GM23338 (cell line): ENCODE data around the gene MARCHF3. TPM values are rescaled to one million over a fixed set of nuclear protein-coding genes. Genes with fewer than 3 reads are reported as not detected.

Experiments
- ATAC-seq: fragments of 200-7000 bp; cut with Tn5 transposase; 3 replicates; pipeline ENCODE4 v1.9.1; 2020
- DNase-seq: peaks from one replicate; pipeline ENCODE4 v3.0.0-alpha.2; 2015; ENCODE audit warnings: low spot score
- H2AFZ ChIP-seq: fragments of 200-600 bp; sonication (generic); 2 replicates; pipeline ENCODE4 v1.8.0; 2016; ENCODE audit warnings: antibody characterized with exemption, mild to moderate bottlenecking, moderate library complexity
- H3F3A ChIP-seq: fragments of 200-600 bp; sonication (generic); replicated peaks from 2 replicates; pipeline ENCODE4 v1.8.0; 2017; ENCODE audit warnings: antibody characterized with exemption, mixed run types, low read depth
- H3K27ac ChIP-seq: fragments of 200-600 bp; sonication (generic); 2 replicates; pipeline ENCODE4 v1.6.1; 2016; ENCODE audit warnings: low read depth
- H3K27me3 ChIP-seq: fragments of 200-600 bp; sonication (generic); 2 replicates; pipeline ENCODE4 v1.8.0; 2016; ENCODE audit warnings: mild to moderate bottlenecking, mixed run types, moderate library complexity; ENCODE audit not compliant: insufficient read depth
- H3K36me3 ChIP-seq: fragments of 200-600 bp; sonication (generic); 2 replicates; pipeline ENCODE4 v1.8.0; 2016; ENCODE audit warnings: mild to moderate bottlenecking; ENCODE audit not compliant: insufficient read depth
- H3K4me1 ChIP-seq: fragments of 200-600 bp; sonication (generic); 2 replicates; pipeline ENCODE4 v1.8.0; 2016; ENCODE audit warnings: mild to moderate bottlenecking, moderate library complexity; ENCODE audit not compliant: insufficient read depth
- H3K4me2 ChIP-seq: fragments of 200-600 bp; sonication (generic); 2 replicates; pipeline ENCODE4 v1.7.1; 2017; ENCODE audit warnings: mixed run types
- H3K4me3 ChIP-seq: fragments of 200-600 bp; sonication (generic); 2 replicates; pipeline ENCODE4 v1.6.1; 2016; ENCODE audit warnings: mixed run types
- H3K79me2 ChIP-seq: fragments of 200-600 bp; sonication (generic); replicated peaks from 2 replicates; pipeline ENCODE4 v1.8.0; 2017; ENCODE audit warnings: mild to moderate bottlenecking; ENCODE audit not compliant: insufficient read depth
- H3K9me2 ChIP-seq: fragments of 200-600 bp; sonication (generic); 2 replicates; pipeline ENCODE4 v1.8.0; 2017; ENCODE audit not compliant: insufficient read depth
- H4K20me1 ChIP-seq: fragments of 200-600 bp; sonication (generic); replicated peaks from 2 replicates; pipeline ENCODE4 v1.8.0; 2017; ENCODE audit warnings: mild to moderate bottlenecking; ENCODE audit not compliant: insufficient read depth
- H3K27ac Mint-ChIP-seq: 2 replicates; pipeline ENCODE4 v1.8.0; 2020; ENCODE audit warnings: inconsistent platforms, mild to moderate bottlenecking, moderate library complexity, mixed read lengths
- H3K27me3 Mint-ChIP-seq: 3 replicates; pipeline ENCODE4 v1.8.0; 2022; ENCODE audit warnings: low read depth, mild to moderate bottlenecking, moderate library complexity, mixed read lengths, inconsistent platforms; ENCODE audit not compliant: insufficient read depth, poor library complexity
- H3K36me3 Mint-ChIP-seq: 3 replicates; pipeline ENCODE4 v1.8.0; 2021; ENCODE audit warnings: low read depth, mild to moderate bottlenecking, inconsistent platforms, moderate library complexity, mixed read lengths
- H3K4me1 Mint-ChIP-seq: 3 replicates; pipeline ENCODE4 v1.8.0; 2020; ENCODE audit warnings: mild to moderate bottlenecking, inconsistent platforms, mixed read lengths
- H3K4me3 Mint-ChIP-seq: 3 replicates; pipeline ENCODE4 v1.8.0; 2021; ENCODE audit warnings: moderate library complexity, mild to moderate bottlenecking, inconsistent platforms, mixed read lengths
- H3K9me3 Mint-ChIP-seq: 3 replicates; pipeline ENCODE4 v1.8.0; 2020; ENCODE audit warnings: moderate library complexity, mild to moderate bottlenecking, inconsistent platforms, mixed read lengths
- CREB1 ChIP-seq: fragments of 250-450 bp; sonication (Bioruptor Pico); IDR thresholded peaks from 2 replicates; pipeline ENCODE4 v1.5.0; 2020; ENCODE audit warnings: low read depth, mild to moderate bottlenecking, moderate library complexity
- ETS1 ChIP-seq: IDR thresholded peaks from 2 replicates; pipeline ENCODE4 v1.6.1; 2016; ENCODE audit warnings: antibody characterized with exemption
- EZH2phosphoT487 ChIP-seq: fragments of 200-600 bp; sonication (generic); IDR thresholded peaks from one replicate; pipeline ENCODE4 v1.8.1; 2018; ENCODE audit warnings: antibody characterized with exemption; ENCODE audit not compliant: unreplicated experiment
- JUNB ChIP-seq: IDR thresholded peaks from one replicate; pipeline ENCODE4 v1.6.1; 2016; ENCODE audit warnings: antibody characterized with exemption; ENCODE audit not compliant: unreplicated experiment
- NANOG ChIP-seq: IDR thresholded peaks from 2 replicates; pipeline ENCODE4 v1.6.1; 2016; ENCODE audit warnings: antibody characterized with exemption, borderline replicate concordance
- POLR2AphosphoS5 ChIP-seq: IDR thresholded peaks from 2 replicates; pipeline ENCODE4 v1.6.1; 2016; ENCODE audit warnings: antibody characterized with exemption, low read depth
- STAT1 ChIP-seq: IDR thresholded peaks from one replicate; pipeline ENCODE4 v1.6.1; 2016; ENCODE audit warnings: antibody characterized with exemption; ENCODE audit not compliant: unreplicated experiment
- ZNF114 ChIP-seq: fragments of 250-450 bp; sonication (Bioruptor Pico); IDR thresholded peaks from 2 replicates; pipeline ENCODE4 v1.5.0; 2020; ENCODE audit warnings: mild to moderate bottlenecking, moderate library complexity
- ZNF331 ChIP-seq: fragments of 250-450 bp; sonication (Bioruptor Pico); IDR thresholded peaks from 2 replicates; pipeline ENCODE4 v1.5.0; 2020; ENCODE audit warnings: low read depth, mild to moderate bottlenecking, moderate library complexity
- polyA plus RNA-seq: library from polyadenylated mRNA; unstranded; fragments of >200 nt; fragmentation: Nextera tagmentation; extraction: Ambion mirVana; gene quantifications from 2 replicates; pipeline ENCODE4 v1.2.1, GENCODE V29; 2016
- total RNA-seq: library from RNA; depleted of rRNA; stranded (reverse); fragments of >200 nt; shearing (Covaris generic); gene quantifications from 2 replicates; pipeline ENCODE4 v1.2.3, GENCODE V29; 2014
- TF ChIP-seq, protein P1 (sequence below): fragments of 250-450 bp; sonication (Bioruptor Pico); IDR thresholded peaks from 2 replicates; pipeline ENCODE4 v1.5.0; 2020; ENCODE audit warnings: mild to moderate bottlenecking, moderate library complexity
- TF ChIP-seq, protein P2 (sequence below): IDR thresholded peaks from one replicate; pipeline ENCODE4 v1.6.1; 2018; ENCODE audit warnings: antibody characterized with exemption; ENCODE audit not compliant: unreplicated experiment
- TF ChIP-seq, protein P3 (sequence below), 2 experiments: fragments of 200-600 bp in 1 of 2; sonication (generic) in 1 of 2; conservative IDR thresholded peaks; 2 replicates each; pipeline versions ENCODE4 v1.5.1 to v1.6.1; 2016 to 2017; ENCODE audit warnings: antibody characterized with exemption in 2 of 2, low read depth in 2 of 2, mild to moderate bottlenecking in 2 of 2, moderate library complexity in 1 of 2

The MARCHF3 gene
- total and polyA plus RNA-seq, 2 experiments from 2014 or later, result 7.0 to 12.7 TPM

GRCh38 chr5:127013407-127013806, 17.0 kb downstream of the MARCHF3 start:
- H2AFZ ChIP-seq, result no peak overlapping the region
- no peak for TF ChIP-seq NANOG
- no peak for TF ChIP-seq CREB1
- TF ChIP-seq, protein P1, sequence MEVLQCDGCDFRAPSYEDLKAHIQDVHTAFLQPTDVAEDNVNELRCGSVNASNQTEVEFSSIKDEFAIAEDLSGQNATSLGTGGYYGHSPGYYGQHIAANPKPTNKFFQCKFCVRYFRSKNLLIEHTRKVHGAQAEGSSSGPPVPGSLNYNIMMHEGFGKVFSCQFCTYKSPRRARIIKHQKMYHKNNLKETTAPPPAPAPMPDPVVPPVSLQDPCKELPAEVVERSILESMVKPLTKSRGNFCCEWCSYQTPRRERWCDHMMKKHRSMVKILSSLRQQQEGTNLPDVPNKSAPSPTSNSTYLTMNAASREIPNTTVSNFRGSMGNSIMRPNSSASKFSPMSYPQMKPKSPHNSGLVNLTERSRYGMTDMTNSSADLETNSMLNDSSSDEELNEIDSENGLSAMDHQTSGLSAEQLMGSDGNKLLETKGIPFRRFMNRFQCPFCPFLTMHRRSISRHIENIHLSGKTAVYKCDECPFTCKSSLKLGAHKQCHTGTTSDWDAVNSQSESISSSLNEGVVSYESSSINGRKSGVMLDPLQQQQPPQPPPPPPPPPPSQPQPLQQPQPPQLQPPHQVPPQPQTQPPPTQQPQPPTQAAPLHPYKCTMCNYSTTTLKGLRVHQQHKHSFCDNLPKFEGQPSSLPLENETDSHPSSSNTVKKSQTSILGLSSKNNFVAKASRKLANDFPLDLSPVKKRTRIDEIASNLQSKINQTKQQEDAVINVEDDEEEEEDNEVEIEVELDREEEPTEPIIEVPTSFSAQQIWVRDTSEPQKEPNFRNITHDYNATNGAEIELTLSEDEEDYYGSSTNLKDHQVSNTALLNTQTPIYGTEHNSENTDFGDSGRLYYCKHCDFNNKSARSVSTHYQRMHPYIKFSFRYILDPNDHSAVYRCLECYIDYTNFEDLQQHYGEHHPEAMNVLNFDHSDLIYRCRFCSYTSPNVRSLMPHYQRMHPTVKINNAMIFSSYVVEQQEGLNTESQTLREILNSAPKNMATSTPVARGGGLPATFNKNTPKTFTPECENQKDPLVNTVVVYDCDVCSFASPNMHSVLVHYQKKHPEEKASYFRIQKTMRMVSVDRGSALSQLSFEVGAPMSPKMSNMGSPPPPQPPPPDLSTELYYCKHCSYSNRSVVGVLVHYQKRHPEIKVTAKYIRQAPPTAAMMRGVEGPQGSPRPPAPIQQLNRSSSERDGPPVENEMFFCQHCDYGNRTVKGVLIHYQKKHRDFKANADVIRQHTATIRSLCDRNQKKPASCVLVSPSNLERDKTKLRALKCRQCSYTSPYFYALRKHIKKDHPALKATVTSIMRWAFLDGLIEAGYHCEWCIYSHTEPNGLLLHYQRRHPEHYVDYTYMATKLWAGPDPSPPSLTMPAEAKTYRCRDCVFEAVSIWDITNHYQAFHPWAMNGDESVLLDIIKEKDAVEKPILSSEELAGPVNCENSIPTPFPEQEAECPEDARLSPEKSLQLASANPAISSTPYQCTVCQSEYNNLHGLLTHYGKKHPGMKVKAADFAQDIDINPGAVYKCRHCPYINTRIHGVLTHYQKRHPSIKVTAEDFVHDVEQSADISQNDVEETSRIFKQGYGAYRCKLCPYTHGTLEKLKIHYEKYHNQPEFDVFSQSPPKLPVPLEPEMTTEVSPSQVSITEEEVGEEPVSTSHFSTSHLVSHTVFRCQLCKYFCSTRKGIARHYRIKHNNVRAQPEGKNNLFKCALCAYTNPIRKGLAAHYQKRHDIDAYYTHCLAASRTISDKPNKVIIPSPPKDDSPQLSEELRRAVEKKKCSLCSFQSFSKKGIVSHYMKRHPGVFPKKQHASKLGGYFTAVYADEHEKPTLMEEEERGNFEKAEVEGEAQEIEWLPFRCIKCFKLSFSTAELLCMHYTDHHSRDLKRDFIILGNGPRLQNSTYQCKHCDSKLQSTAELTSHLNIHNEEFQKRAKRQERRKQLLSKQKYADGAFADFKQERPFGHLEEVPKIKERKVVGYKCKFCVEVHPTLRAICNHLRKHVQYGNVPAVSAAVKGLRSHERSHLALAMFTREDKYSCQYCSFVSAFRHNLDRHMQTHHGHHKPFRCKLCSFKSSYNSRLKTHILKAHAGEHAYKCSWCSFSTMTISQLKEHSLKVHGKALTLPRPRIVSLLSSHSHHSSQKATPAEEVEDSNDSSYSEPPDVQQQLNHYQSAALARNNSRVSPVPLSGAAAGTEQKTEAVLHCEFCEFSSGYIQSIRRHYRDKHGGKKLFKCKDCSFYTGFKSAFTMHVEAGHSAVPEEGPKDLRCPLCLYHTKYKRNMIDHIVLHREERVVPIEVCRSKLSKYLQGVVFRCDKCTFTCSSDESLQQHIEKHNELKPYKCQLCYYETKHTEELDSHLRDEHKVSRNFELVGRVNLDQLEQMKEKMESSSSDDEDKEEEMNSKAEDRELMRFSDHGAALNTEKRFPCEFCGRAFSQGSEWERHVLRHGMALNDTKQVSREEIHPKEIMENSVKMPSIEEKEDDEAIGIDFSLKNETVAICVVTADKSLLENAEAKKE (CRISPR knock-in tag), result no peak
- no peak for TF ChIP-seq ZNF114 (CRISPR knock-in tag)
- TF ChIP-seq ZNF331 (CRISPR knock-in tag), result no peak
- TF ChIP-seq POLR2AphosphoS5, result no peak
- no peak for TF ChIP-seq ETS1
- TF ChIP-seq, protein P2, sequence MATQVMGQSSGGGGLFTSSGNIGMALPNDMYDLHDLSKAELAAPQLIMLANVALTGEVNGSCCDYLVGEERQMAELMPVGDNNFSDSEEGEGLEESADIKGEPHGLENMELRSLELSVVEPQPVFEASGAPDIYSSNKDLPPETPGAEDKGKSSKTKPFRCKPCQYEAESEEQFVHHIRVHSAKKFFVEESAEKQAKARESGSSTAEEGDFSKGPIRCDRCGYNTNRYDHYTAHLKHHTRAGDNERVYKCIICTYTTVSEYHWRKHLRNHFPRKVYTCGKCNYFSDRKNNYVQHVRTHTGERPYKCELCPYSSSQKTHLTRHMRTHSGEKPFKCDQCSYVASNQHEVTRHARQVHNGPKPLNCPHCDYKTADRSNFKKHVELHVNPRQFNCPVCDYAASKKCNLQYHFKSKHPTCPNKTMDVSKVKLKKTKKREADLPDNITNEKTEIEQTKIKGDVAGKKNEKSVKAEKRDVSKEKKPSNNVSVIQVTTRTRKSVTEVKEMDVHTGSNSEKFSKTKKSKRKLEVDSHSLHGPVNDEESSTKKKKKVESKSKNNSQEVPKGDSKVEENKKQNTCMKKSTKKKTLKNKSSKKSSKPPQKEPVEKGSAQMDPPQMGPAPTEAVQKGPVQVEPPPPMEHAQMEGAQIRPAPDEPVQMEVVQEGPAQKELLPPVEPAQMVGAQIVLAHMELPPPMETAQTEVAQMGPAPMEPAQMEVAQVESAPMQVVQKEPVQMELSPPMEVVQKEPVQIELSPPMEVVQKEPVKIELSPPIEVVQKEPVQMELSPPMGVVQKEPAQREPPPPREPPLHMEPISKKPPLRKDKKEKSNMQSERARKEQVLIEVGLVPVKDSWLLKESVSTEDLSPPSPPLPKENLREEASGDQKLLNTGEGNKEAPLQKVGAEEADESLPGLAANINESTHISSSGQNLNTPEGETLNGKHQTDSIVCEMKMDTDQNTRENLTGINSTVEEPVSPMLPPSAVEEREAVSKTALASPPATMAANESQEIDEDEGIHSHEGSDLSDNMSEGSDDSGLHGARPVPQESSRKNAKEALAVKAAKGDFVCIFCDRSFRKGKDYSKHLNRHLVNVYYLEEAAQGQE, result no peak
- TF ChIP-seq JUNB, result no peak
- TF ChIP-seq, protein P3, sequence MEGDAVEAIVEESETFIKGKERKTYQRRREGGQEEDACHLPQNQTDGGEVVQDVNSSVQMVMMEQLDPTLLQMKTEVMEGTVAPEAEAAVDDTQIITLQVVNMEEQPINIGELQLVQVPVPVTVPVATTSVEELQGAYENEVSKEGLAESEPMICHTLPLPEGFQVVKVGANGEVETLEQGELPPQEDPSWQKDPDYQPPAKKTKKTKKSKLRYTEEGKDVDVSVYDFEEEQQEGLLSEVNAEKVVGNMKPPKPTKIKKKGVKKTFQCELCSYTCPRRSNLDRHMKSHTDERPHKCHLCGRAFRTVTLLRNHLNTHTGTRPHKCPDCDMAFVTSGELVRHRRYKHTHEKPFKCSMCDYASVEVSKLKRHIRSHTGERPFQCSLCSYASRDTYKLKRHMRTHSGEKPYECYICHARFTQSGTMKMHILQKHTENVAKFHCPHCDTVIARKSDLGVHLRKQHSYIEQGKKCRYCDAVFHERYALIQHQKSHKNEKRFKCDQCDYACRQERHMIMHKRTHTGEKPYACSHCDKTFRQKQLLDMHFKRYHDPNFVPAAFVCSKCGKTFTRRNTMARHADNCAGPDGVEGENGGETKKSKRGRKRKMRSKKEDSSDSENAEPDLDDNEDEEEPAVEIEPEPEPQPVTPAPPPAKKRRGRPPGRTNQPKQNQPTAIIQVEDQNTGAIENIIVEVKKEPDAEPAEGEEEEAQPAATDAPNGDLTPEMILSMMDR (conservative IDR thresholded peaks at IDR 0.05; ENCODE audit: low read depth in 2 of 2), result no peak
- TF ChIP-seq STAT1, result no peak
- no peak for TF ChIP-seq EZH2phosphoT487
- H3K27me3 Mint-ChIP-seq, result no peaks in the 10 kb centered on the region
- no peaks in the 10 kb centered on the region for H3F3A ChIP-seq
- H3K4me3 ChIP-seq, result no peak overlapping the region
- no peaks in the 10 kb centered on the region for H3K27me3 ChIP-seq
- peaks cover 7% of the 10 kb centered on the region for H3K79me2 ChIP-seq
- H3K4me1 Mint-ChIP-seq, result peaks cover 12% of the 10 kb centered on the region
- no peak overlapping the region for H3K27ac Mint-ChIP-seq
- H3K36me3 Mint-ChIP-seq, result no peaks in the 10 kb centered on the region
- H3K4me2 ChIP-seq, result no peak overlapping the region
- H3K36me3 ChIP-seq, result no peaks in the 10 kb centered on the region
- no peak overlapping the region for H3K27ac ChIP-seq
- ATAC-seq, result no peak
- H3K4me1 ChIP-seq, result no peaks in the 10 kb centered on the region; the same call in 1 of the 2 replicates
- no peak overlapping the region for H3K4me3 Mint-ChIP-seq
- no peaks in the 10 kb centered on the region for H3K9me2 ChIP-seq
- H3K9me3 Mint-ChIP-seq, result 0 out of 3 replicates have a peak, but pooled peaks cover 2% of the 10 kb centered on the region
- no peak for DNase-seq
- H4K20me1 ChIP-seq, result no peaks in the 10 kb centered on the region
